Epithelial cell of prostate (primary cell): ENCODE results near the gene CTIF.

Experiments used
- DNase-seq: peaks from one replicate; pipeline ENCODE4 v3.0.0-alpha.2; 2011; ENCODE audit warnings: low read depth, low spot score
- H3K27ac ChIP-seq: fragments of 450-650 bp; 2 replicates; pipeline ENCODE4 v1.5.1; 2017; ENCODE audit warnings: mild to moderate bottlenecking

Gene CTIF

GRCh38 chr18:48893608-48894600 lies 355.1 kb downstream of the CTIF start:
- H3K27ac ChIP-seq, result no peak overlapping the region

GRCh38 chr18:48894799-48895346 lies 356.0 kb downstream of the CTIF start:
- no peak overlapping the region for H3K27ac ChIP-seq

More at GRCh38 chr18:48893608-48894600, 355.1 kb downstream of the CTIF start:
- DNase-seq, result no peak

GRCh38 chr18:48896326-48896874 lies 357.6 kb downstream of the CTIF start:
- no peak overlapping the region for H3K27ac ChIP-seq
- DNase-seq, result no peak

More at GRCh38 chr18:48894799-48895346, 356.0 kb downstream of the CTIF start:
- no peak for DNase-seq

- DNase-seq, result no peak
- no peak overlapping the region for H3K27ac ChIP-seq
Observed at GRCh38 chr18:48896875-48897511, 358.2 kb downstream of the CTIF start.

GRCh38 chr18:48897531-48897930 lies 358.7 kb downstream of the CTIF start:
- H3K27ac ChIP-seq, result no peak overlapping the region

GRCh38 chr18:48898521-48898920 lies 359.7 kb downstream of the CTIF start:
- no peak overlapping the region for H3K27ac ChIP-seq
- DNase-seq, result no peak

More at GRCh38 chr18:48897531-48897930, 358.7 kb downstream of the CTIF start:
- no peak for DNase-seq

- no peak for DNase-seq
- no peak overlapping the region for H3K27ac ChIP-seq
Observed at GRCh38 chr18:48899558-48900174, 360.8 kb downstream of the CTIF start.

GRCh38 chr18:48900469-48900868 lies 361.6 kb downstream of the CTIF start:
- H3K27ac ChIP-seq, result no peak overlapping the region
- no peak for DNase-seq

- H3K27ac ChIP-seq, result no peak overlapping the region
- DNase-seq, result no peak
Observed at GRCh38 chr18:48901145-48902022, 362.6 kb downstream of the CTIF start.

- H3K27ac ChIP-seq, result no peak overlapping the region
- no peak for DNase-seq
Observed at GRCh38 chr18:48902023-48902855, 363.4 kb downstream of the CTIF start.

- H3K27ac ChIP-seq, result no peak overlapping the region
- no peak for DNase-seq
Observed at GRCh38 chr18:48902856-48903601, 364.2 kb downstream of the CTIF start.

GRCh38 chr18:48904091-48904490 lies 365.3 kb downstream of the CTIF start:
- no peak overlapping the region for H3K27ac ChIP-seq
- no peak for DNase-seq

- H3K27ac ChIP-seq, result peak overlapping the region; percentile 18
- no peak for DNase-seq
Observed at GRCh38 chr18:48904847-48905394, 366.1 kb downstream of the CTIF start.

GRCh38 chr18:48905513-48905912 lies 366.7 kb downstream of the CTIF start:
- H3K27ac ChIP-seq, result peak overlapping the region; percentile 18
- no peak for DNase-seq

- no peak overlapping the region for H3K27ac ChIP-seq
- DNase-seq, result no peak
Observed at GRCh38 chr18:48908916-48909315, 370.1 kb downstream of the CTIF start.

GRCh38 chr18:48909721-48910120 lies 370.9 kb downstream of the CTIF start:
- no peak overlapping the region for H3K27ac ChIP-seq
- no peak for DNase-seq

GRCh38 chr18:48910972-48911545 lies 372.2 kb downstream of the CTIF start:
- DNase-seq, result no peak
- H3K27ac ChIP-seq, result no peak overlapping the region
